ENCODE results near the gene DNAH12. TPM values are rescaled to one million over a fixed set of nuclear protein-coding genes. Genes with fewer than 3 reads are reported as not detected.

The DNAH12 gene
- total and polyA plus RNA-seq, 10 of the 15 experiments (the other 5 are each of a cell fraction or from before 2014, with no cell fraction given) = under 0.01 to 0.35 (median 0.08) TPM

DNA sequence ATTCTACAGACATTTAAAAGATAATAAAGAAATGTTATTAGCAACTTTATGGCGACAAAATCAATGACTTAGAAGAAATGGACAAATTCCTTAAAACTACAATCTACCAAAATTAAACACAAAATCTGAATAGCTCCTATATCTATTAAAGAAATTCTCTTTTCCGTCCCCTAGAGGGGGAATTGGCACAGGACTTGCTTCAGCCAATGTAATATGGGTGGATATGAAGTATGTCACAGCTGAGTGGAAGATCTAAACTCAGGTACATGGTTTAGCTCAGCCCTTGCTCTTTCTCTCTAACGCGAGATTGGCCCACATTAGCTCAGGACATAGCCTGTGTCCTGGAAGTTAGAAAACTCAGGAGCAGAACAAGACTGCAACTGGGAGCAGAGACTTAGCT lies 79.3 kb downstream of the DNAH12 start (continued):
- TF ChIP-seq SMAD5 (IDR thresholded peaks at IDR 0.05; ENCODE audit: low read depth) (no peak), ZNF687 (IDR thresholded peaks at IDR 0.05) (no peak), TARDBP (IDR thresholded peaks at IDR 0.05; ENCODE audit: borderline replicate concordance) (no peak), ZNF207 (IDR thresholded peaks at IDR 0.05; ENCODE audit: borderline replicate concordance) (no peak)
- TF ChIP-seq, protein P1, sequence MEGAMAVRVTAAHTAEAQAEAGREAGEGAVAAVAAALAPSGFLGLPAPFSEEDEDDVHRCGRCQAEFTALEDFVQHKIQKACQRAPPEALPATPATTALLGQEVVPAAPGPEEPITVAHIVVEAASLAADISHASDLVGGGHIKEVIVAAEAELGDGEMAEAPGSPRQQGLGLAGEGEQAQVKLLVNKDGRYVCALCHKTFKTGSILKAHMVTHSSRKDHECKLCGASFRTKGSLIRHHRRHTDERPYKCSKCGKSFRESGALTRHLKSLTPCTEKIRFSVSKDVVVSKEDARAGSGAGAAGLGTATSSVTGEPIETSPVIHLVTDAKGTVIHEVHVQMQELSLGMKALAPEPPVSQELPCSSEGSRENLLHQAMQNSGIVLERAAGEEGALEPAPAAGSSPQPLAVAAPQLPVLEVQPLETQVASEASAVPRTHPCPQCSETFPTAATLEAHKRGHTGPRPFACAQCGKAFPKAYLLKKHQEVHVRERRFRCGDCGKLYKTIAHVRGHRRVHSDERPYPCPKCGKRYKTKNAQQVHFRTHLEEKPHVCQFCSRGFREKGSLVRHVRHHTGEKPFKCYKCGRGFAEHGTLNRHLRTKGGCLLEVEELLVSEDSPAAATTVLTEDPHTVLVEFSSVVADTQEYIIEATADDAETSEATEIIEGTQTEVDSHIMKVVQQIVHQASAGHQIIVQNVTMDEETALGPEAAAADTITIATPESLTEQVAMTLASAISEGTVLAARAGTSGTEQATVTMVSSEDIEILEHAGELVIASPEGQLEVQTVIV (IDR thresholded peaks at IDR 0.05; ENCODE audit: borderline replicate concordance, partially characterized antibody) = no peak

- ATAC-seq = no peak
- Histone ChIP-seq H3K4me2 (ENCODE audit: control insufficient read depth, insufficient read depth) (no peak overlapping the region), H4K20me1 (ENCODE audit: control insufficient read depth, insufficient read depth) (no peaks in the 10 kb centered on the region), H3K9ac (ENCODE audit: control insufficient read depth, insufficient read depth, low read length) (no peak overlapping the region), H3K4me1 (ENCODE audit: control insufficient read depth, insufficient read depth, low read length) (no peaks in the 10 kb centered on the region), H3K27me3 (replicated peaks in 1 of 2; ENCODE audit: control insufficient read depth in 2 of 2, insufficient read depth in 2 of 2, low read length in 1 of 2) (no peaks in the 10 kb centered on the region), H3K36me3 (ENCODE audit: control insufficient read depth in 2 of 2, insufficient read depth in 2 of 2, low read length in 1 of 2) (no peaks in the 10 kb centered on the region), H2AFZ (ENCODE audit: control insufficient read depth, low read depth, low read length) (no peak overlapping the region), H3K4me3 (no peak overlapping the region), H3K27ac (ENCODE audit: control insufficient read depth, insufficient read depth) (no peak overlapping the region), H3K9me3 (replicated peaks; ENCODE audit: control insufficient read depth, insufficient read depth, low read length) (no peaks in the 10 kb centered on the region), H3K79me2 (ENCODE audit: control insufficient read depth, insufficient read depth, low read length) (no peaks in the 10 kb centered on the region)
- POLR2A ChIA-PET = no interaction called here
- SMC1A ChIA-PET (ENCODE audit: uncharacterized antibody, unreplicated experiment) = interaction anchor here (0.7 kb wide), 1 partner anchor 66 kb away, joined by 3 read pairs; no protein-coding TSS in a partner anchor
- TF ChIP-seq FOXM1 (IDR thresholded peaks at IDR 0.05; ENCODE audit: low read depth, low read length) (no peak), CREM (IDR thresholded peaks at IDR 0.05; ENCODE audit: low read depth) (no peak), ZNF207 (IDR thresholded peaks at IDR 0.05; ENCODE audit: borderline replicate concordance) (no peak)
- WGBS (ENCODE audit: insufficient coverage, insufficient replicate concordance, low lambda C conversion rate, missing lambda C conversion rate) = 33% methylated on average over 3 of the region's 3 CpGs
- CTCF ChIA-PET = no interaction called here
- no TSS peak for BruUV-seq (replicated peaks)
- RAD21 ChIA-PET (ENCODE audit: unreplicated experiment) = no interaction called here
- DNase-seq (ENCODE audit: low read depth, low spot score) = no peak
- intact Hi-C loops (cut with micrococcal nuclease; ENCODE audit: unreplicated experiment) (no loop called here), in situ Hi-C loops (cut with MboI) (no loop called here)
- no peak for FAIRE-seq
Measured at GRCh38 chr3:57464011-57464410, 80.1 kb downstream of the DNAH12 start.
